Smooth muscle cell of the brain vasculature (primary cell): Measurements from ENCODE around the gene SPINK1.
"Not testable (repeated sequence)": the region's sequence is repeated elsewhere in the genome, so short reads cannot be mapped to it uniquely, and the experiment has no call there.

ENCODE experiments used
- DNase-seq: peaks from one replicate; pipeline ENCODE4 v3.0.0-alpha.2; 2012; ENCODE audit warnings: low read depth, low spot score

SPINK1 gene

GRCh38 chr5:147809830-147810666 lies 21.4 kb downstream of the SPINK1 start:
- no peak for DNase-seq

GRCh38 chr5:147805030-147805454 lies 26.4 kb downstream of the SPINK1 start:
- no peak for DNase-seq

- no peak for DNase-seq
Measured at GRCh38 chr5:147804334-147804733, 27.1 kb downstream of the SPINK1 start.

- no peak for DNase-seq
Measured at GRCh38 chr5:147803926-147804325, 27.5 kb downstream of the SPINK1 start.

- DNase-seq: not testable (repeated sequence)
Measured at GRCh38 chr5:147803161-147803560, 28.3 kb downstream of the SPINK1 start.

- DNase-seq: no peak
Measured at GRCh38 chr5:147801461-147801860, 30.0 kb downstream of the SPINK1 start.

- no peak for DNase-seq
Measured at GRCh38 chr5:147800491-147800890, 31.0 kb downstream of the SPINK1 start.

- DNase-seq: no peak
Measured at GRCh38 chr5:147796556-147797308, 34.7 kb downstream of the SPINK1 start.

- DNase-seq: no peak
Measured at GRCh38 chr5:147791181-147791580, 40.3 kb downstream of the SPINK1 start.

- no peak for DNase-seq
Measured at GRCh38 chr5:147789820-147790219, 41.7 kb downstream of the SPINK1 start.

- DNase-seq: no peak
Measured at GRCh38 chr5:147788023-147788422, 43.4 kb downstream of the SPINK1 start.

- no peak for DNase-seq
Measured at GRCh38 chr5:147786142-147786541, 45.3 kb downstream of the SPINK1 start.

GRCh38 chr5:147784146-147784987 lies 47.1 kb downstream of the SPINK1 start:
- no peak for DNase-seq

- peak; percentile 69 for DNase-seq
Measured at GRCh38 chr5:147782110-147783028, 49.1 kb downstream of the SPINK1 start, which contains the start of gene JAKMIP2. JAKMIP2 (minus strand) TSS chr5:147782728; CDS start chr5:147671806, 110,922 bp downstream.

GRCh38 chr5:147780924-147781573 lies 50.4 kb downstream of the SPINK1 start:
- DNase-seq: no peak

- no peak for DNase-seq
Measured at GRCh38 chr5:147779694-147780093, 51.8 kb downstream of the SPINK1 start.

- DNase-seq: no peak
Measured at GRCh38 chr5:147776989-147777388, 54.5 kb downstream of the SPINK1 start.
